Measurements from ENCODE around the gene RAB37.

GRCh38 chr17:74779948-74780400 lies 42.9 kb downstream of the RAB37 start:
- TF ChIP-seq CTCF (IDR thresholded peaks at IDR 0.05) = no peak
- no peak for TF ChIP-seq POLR2A (IDR thresholded peaks at IDR 0.05)

Data from testis (tissue), 2 donors.